ENCODE measurements around the gene ST6GALNAC6.

- TF ChIP-seq, protein P1, sequence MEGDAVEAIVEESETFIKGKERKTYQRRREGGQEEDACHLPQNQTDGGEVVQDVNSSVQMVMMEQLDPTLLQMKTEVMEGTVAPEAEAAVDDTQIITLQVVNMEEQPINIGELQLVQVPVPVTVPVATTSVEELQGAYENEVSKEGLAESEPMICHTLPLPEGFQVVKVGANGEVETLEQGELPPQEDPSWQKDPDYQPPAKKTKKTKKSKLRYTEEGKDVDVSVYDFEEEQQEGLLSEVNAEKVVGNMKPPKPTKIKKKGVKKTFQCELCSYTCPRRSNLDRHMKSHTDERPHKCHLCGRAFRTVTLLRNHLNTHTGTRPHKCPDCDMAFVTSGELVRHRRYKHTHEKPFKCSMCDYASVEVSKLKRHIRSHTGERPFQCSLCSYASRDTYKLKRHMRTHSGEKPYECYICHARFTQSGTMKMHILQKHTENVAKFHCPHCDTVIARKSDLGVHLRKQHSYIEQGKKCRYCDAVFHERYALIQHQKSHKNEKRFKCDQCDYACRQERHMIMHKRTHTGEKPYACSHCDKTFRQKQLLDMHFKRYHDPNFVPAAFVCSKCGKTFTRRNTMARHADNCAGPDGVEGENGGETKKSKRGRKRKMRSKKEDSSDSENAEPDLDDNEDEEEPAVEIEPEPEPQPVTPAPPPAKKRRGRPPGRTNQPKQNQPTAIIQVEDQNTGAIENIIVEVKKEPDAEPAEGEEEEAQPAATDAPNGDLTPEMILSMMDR (IDR thresholded peaks at IDR 0.05) = no peak
- no peak for TF ChIP-seq POLR2A (IDR thresholded peaks at IDR 0.05)
These were observed 26.8 kb upstream of the ST6GALNAC6 start for GRCh38 chr9:127925959-127926905.

Data from Peyer's patch (tissue), 4 donors.